ENCODE results near the gene PSORS1C1.
"Not testable (repeated sequence)": the region's sequence is repeated elsewhere in the genome, so short reads cannot be mapped to it uniquely, and the experiment has no call there.

PSORS1C1 gene

DNA sequence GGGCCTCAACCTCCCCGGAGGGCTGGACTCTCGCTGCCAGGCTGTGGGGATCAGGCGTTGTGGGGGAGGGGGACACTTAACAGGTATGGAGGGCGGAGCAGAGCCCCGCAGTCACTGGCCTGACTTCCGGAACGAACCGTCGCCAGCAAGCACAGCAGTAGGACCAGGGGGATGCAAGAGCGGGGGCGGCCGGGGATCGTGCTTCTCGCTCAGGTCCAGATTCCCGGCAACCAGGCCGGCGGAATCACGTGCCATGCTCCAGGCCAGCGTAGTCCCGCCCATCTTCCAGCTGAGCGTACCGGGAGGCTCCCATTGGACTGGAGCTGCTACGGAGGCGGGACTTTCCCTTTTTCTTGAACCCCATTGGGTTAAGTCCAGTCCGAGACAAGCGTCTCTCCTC, 65.9 kb downstream of the PSORS1C1 start:
- no peak for DNase-seq

DNA sequence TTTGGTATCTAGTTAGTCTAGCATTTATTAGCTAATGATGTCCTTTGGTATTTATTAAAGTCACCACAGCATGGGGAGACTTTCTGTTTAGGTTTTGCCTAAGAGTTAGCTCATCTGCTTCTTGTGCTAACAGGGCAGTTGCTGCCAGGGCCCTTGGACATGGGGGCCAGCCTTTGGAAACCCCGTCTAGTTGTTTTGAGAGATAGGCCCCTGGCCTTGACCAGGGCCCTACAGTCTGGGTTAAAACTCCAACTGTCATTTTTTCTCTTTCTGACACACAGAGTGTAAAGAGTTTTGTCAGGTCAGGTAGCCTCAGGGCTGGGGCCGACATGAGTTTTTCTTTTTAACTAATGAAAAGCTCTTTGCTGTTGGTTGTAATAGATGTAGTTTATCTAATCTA, 68.7 kb downstream of the PSORS1C1 start:
- DNase-seq: not testable (repeated sequence)

DNA sequence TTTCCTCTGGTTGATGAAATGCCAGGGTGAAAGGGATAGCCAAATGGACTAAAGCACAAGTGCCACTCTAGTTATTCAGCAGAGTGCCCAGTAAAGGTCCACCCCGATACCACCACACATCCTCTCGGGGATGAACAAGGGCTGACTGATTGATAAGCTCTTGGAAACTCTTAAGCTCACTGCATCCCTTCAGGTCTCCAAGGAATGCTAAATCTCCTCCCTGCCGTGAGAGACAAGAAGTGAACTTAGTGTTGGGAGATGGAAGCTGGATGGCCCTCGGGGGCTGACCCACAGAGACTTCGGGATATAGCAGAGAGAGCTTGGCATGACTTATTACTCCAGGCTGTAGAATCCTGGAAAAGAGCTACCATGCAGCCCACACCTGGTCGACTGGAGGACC, 69.3 kb downstream of the PSORS1C1 start:
- not testable (repeated sequence) for DNase-seq

DNA sequence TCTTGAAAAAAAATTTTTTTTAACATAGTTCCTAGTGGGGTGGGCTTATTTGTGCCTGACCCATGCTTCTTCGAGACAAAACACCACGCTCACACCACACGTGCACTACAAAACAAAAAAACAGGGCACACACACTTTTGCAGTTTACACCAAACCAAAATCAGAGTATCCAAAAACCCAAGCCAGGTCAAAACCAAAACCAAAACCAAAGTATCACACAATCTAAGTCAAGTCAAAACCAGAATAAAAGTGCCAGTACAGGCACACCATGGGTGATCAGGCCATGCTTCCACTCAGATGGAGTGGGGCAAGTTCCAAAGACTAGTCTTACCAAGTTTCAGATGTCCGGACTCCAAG, 71.1 kb downstream of the PSORS1C1 start:
- not testable (repeated sequence) for DNase-seq

DNA sequence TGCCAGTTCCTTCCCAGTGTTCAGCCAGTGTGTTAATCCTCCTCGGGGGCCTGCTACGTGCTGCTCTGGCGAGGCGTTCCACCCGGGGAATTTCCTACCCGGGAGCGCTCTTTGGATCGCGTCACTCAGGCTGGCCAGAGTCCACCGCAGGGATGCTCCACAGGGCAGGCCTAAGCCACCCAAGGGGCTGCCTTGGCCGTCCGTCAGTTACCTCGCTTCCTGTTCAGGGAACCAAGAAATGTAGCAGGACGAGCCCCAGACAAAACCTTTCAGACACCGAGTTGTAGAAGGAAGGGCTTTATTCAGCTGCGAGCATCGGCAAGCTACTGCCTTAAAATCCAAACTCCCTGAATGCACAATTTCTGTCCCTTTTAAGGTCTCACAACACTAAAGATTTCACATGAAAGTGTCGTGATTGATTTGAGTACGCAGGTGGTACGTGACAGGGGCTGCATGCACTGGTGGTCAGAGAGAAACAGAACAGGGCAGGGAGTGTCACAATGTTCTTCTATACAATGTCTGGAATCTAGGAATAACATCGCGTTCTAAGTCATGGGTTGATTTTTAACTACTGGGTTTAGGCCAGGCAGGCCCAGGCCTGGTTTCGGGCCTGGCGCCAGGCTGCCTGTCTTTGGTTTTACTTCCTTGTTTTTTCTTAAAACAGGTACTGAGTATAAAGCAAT, 71.6 kb downstream of the PSORS1C1 start:
- no peak for DNase-seq

DNA sequence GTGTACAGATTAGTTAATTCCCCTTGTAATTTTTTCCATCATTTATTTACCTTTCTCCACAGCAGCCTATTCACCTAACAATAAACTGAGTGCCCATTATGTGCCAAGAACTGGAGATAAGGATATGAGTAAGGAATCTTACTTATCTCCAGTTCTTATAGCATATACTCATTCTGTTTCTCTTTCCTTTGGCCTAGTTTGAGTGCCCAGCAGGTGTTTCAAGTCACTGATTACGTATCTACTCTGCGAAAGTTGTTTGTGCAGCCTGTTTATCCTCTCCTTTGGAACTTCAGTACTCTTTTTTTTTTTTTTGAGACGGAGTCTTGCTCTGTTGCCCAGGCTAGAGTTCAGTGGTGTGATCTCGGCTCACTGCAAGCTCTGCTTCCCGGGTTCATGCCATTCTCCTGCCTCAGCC, 73.2 kb downstream of the PSORS1C1 start:
- no peak for DNase-seq

DNA sequence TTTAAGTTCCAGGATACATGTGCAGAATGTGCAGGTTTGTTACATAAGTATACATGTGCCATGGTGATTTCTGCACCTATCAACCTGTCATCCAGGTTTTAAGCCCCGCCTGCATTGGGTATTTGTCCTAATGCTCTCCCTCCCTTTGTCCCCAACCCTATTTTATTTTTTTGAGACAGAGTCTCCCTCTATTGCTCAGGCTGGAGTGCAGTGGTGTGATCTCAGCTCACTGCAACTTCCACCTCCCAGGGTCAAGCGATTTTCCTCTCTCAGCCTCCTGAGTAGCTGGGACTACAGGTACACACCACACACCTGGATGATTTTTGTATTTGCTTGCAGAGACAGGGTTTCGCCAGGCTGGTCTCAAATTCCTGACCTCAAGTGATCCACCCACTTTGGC, 74.6 kb downstream of the PSORS1C1 start:
- DNase-seq: not testable (repeated sequence)
